HG02870 (cell line): ENCODE results near the gene BCL7C.
A peak's percentile ranks its signal among the peaks of the same experiment; 100 is the strongest.
"Not testable (repeated sequence)": the region's sequence is repeated elsewhere in the genome, so short reads cannot be mapped to it uniquely, and the experiment has no call there.

ENCODE experiments used
- ATAC-seq: cut with Tn5 transposase; IDR thresholded peaks from one replicate; pipeline ENCODE4 v1.9.1; 2021; ENCODE audit warnings: mild to moderate bottlenecking, moderate library complexity; ENCODE audit not compliant: unreplicated experiment

The BCL7C gene

GRCh38 chr16:30870904-30871303, 23.0 kb downstream of the BCL7C start:
- ATAC-seq = no peak

- ATAC-seq = no peak
These were observed 26.1 kb downstream of the BCL7C start for GRCh38 chr16:30867747-30868146.

GRCh38 chr16:30866031-30866430, 27.8 kb downstream of the BCL7C start:
- ATAC-seq = no peak

- not testable (repeated sequence) for ATAC-seq
These were observed 30.7 kb downstream of the BCL7C start for GRCh38 chr16:30863178-30863577.

- ATAC-seq = not testable (repeated sequence)
These were observed 33.1 kb downstream of the BCL7C start for GRCh38 chr16:30860729-30861128.

- no peak for ATAC-seq
These were observed 35.0 kb downstream of the BCL7C start for GRCh38 chr16:30858829-30859423.

- ATAC-seq = no peak
These were observed 35.8 kb downstream of the BCL7C start for GRCh38 chr16:30858111-30858495.

- ATAC-seq = no peak
These were observed 40.1 kb downstream of the BCL7C start for GRCh38 chr16:30853758-30854157.

- ATAC-seq = no peak
These were observed 43.6 kb downstream of the BCL7C start for GRCh38 chr16:30850246-30850645.

GRCh38 chr16:30846649-30847402, 47.1 kb downstream of the BCL7C start:
- ATAC-seq = no peak

GRCh38 chr16:30844671-30845449, 49.0 kb downstream of the BCL7C start:
- ATAC-seq = peak; percentile 44

- no peak for ATAC-seq
These were observed 49.6 kb downstream of the BCL7C start for GRCh38 chr16:30844346-30844670.

GRCh38 chr16:30843501-30843900, 50.4 kb downstream of the BCL7C start:
- ATAC-seq = no peak

GRCh38 chr16:30842971-30843370, 50.9 kb downstream of the BCL7C start:
- ATAC-seq = no peak

GRCh38 chr16:30841332-30841731, 52.5 kb downstream of the BCL7C start:
- no peak for ATAC-seq

GRCh38 chr16:30840611-30841010, 53.3 kb downstream of the BCL7C start:
- ATAC-seq = no peak

- no peak for ATAC-seq
These were observed 54.2 kb downstream of the BCL7C start for GRCh38 chr16:30839523-30840227.

GRCh38 chr16:30838876-30839471, 54.9 kb downstream of the BCL7C start:
- no peak for ATAC-seq

GRCh38 chr16:30837904-30838303, 56.0 kb downstream of the BCL7C start:
- ATAC-seq = no peak
